Cerebellar cortex (tissue), 1 donor: Measurements from ENCODE around the gene ELAVL4.
A peak's percentile ranks its signal among the peaks of the same experiment; 100 is the strongest.

ENCODE experiments used
- DNase-seq: peaks from one replicate; pipeline ENCODE4 v3.0.0-alpha.2; 2015; ENCODE audit warnings: low spot score

Gene ELAVL4

GRCh38 chr1:50180367-50180766 is 71.6 kb downstream of the ELAVL4 start:
- no peak for DNase-seq

GRCh38 chr1:50181027-50181663 is 72.4 kb downstream of the ELAVL4 start:
- no peak for DNase-seq

GRCh38 chr1:50183378-50184133 is 74.8 kb downstream of the ELAVL4 start:
- no peak for DNase-seq

GRCh38 chr1:50189369-50189768 is 80.6 kb downstream of the ELAVL4 start:
- DNase-seq = no peak

GRCh38 chr1:50193002-50193401 is 84.3 kb downstream of the ELAVL4 start:
- no peak for DNase-seq

GRCh38 chr1:50195205-50195604 is 86.5 kb downstream of the ELAVL4 start:
- no peak for DNase-seq

- DNase-seq = no peak
These were observed 87.4 kb downstream of the ELAVL4 start for GRCh38 chr1:50196081-50196480.

- DNase-seq = no peak
These were observed 88.5 kb downstream of the ELAVL4 start for GRCh38 chr1:50197216-50197615.

GRCh38 chr1:50208315-50208714 is 99.6 kb downstream of the ELAVL4 start:
- DNase-seq = no peak

GRCh38 chr1:50208756-50209155 is 100.0 kb downstream of the ELAVL4 start:
- no peak for DNase-seq

- no peak for DNase-seq
These were observed 101.0 kb downstream of the ELAVL4 start for GRCh38 chr1:50209749-50210148.

GRCh38 chr1:50213505-50213904 is 104.8 kb downstream of the ELAVL4 start:
- DNase-seq = no peak

- DNase-seq = no peak
These were observed 106.0 kb downstream of the ELAVL4 start for GRCh38 chr1:50214717-50215116.

- no peak for DNase-seq
These were observed 109.8 kb downstream of the ELAVL4 start for GRCh38 chr1:50218344-50219120.

- DNase-seq = no peak
These were observed 120.2 kb downstream of the ELAVL4 start for GRCh38 chr1:50228871-50229384.

GRCh38 chr1:50231209-50231608 is 122.5 kb downstream of the ELAVL4 start:
- DNase-seq = no peak

- no peak for DNase-seq
These were observed 123.6 kb downstream of the ELAVL4 start for GRCh38 chr1:50232336-50232735.

- no peak for DNase-seq
These were observed 127.9 kb downstream of the ELAVL4 start for GRCh38 chr1:50236656-50237055.

- DNase-seq = no peak
These were observed 128.3 kb downstream of the ELAVL4 start for GRCh38 chr1:50237056-50237455.

GRCh38 chr1:50243939-50244338 is 135.2 kb downstream of the ELAVL4 start:
- DNase-seq = no peak

- DNase-seq = no peak
These were observed 138.1 kb downstream of the ELAVL4 start for GRCh38 chr1:50246869-50247268.

- peak; percentile 2 for DNase-seq
These were observed 143.0 kb downstream of the ELAVL4 start for GRCh38 chr1:50251702-50252101.

GRCh38 chr1:50252196-50252595 is 143.5 kb downstream of the ELAVL4 start:
- no peak for DNase-seq
